Keratinocyte (primary cell): ENCODE data around the gene DDX21. TPM values are rescaled to one million over a fixed set of nuclear protein-coding genes. Genes with fewer than 3 reads are reported as not detected.
A peak's percentile ranks its signal among the peaks of the same experiment; 100 is the strongest.

Source experiments
- DNase-seq: peaks from one replicate; pipeline ENCODE4 v3.0.0-alpha.2; 2011; ENCODE audit warnings: low read depth, missing footprints, low spot score
- FAIRE-seq: peaks from 2 replicates; lab custom pipeline; 2011; peaks lifted over from hg19 to GRCh38; lab: Jason Lieb, UNC
- H2AFZ ChIP-seq: 2 replicates; pipeline ENCODE4 v1.6.0; 2012; ENCODE audit warnings: low read length, control low read depth, inconsistent platforms; ENCODE audit not compliant: control insufficient read depth
- H3K27ac ChIP-seq: 2 replicates; pipeline ENCODE4 v1.5.1; 2011; ENCODE audit warnings: low read length; ENCODE audit not compliant: control insufficient read depth, insufficient read depth
- H3K27me3 ChIP-seq: 3 replicates; pipeline ENCODE4 v1.6.0; 2011; ENCODE audit warnings: low read length; ENCODE audit not compliant: control insufficient read depth, insufficient read depth; ENCODE audit errors: extremely low read depth
- H3K36me3 ChIP-seq, 2 experiments: 2 replicates in 1 of 2; 3 replicates in 1 of 2; pipeline ENCODE4 v1.5.1; 2011; ENCODE audit warnings: low read length in 2 of 2, mild to moderate bottlenecking in 1 of 2; ENCODE audit not compliant: control insufficient read depth in 2 of 2, insufficient read depth in 2 of 2; ENCODE audit errors: extremely low read depth in 1 of 2
- H3K4me1 ChIP-seq: 3 replicates; pipeline ENCODE4 v1.5.1; 2011; ENCODE audit warnings: low read length; ENCODE audit not compliant: control insufficient read depth, insufficient read depth; ENCODE audit errors: extremely low read depth
- H3K4me2 ChIP-seq: 3 replicates; pipeline ENCODE4 v1.6.0; 2011; ENCODE audit warnings: low read depth, low read length; ENCODE audit not compliant: control insufficient read depth, insufficient read depth; ENCODE audit errors: extremely low read depth
- H3K4me3 ChIP-seq, 3 experiments: fragments of 200-600 bp in 1 of 3; sonication (generic) in 1 of 3; 2 replicates in 2 of 3; 3 replicates in 1 of 3; pipeline ENCODE4 v1.5.1; 2011 to 2016; ENCODE audit warnings: low read length in 3 of 3, mild to moderate bottlenecking in 3 of 3, control low read depth in 2 of 3, inconsistent platforms in 1 of 3, low read depth in 1 of 3, mixed read lengths in 1 of 3, mixed run types in 1 of 3, moderate library complexity in 1 of 3; ENCODE audit not compliant: control insufficient read depth in 2 of 3, insufficient read depth in 2 of 3; ENCODE audit errors: extremely low read depth in 1 of 3
- H3K79me2 ChIP-seq: 2 replicates; pipeline ENCODE4 v1.6.0; 2012; ENCODE audit warnings: low read length; ENCODE audit not compliant: control insufficient read depth, insufficient read depth
- H3K9ac ChIP-seq: 3 replicates; pipeline ENCODE4 v1.6.0; 2011; ENCODE audit warnings: low read length; ENCODE audit not compliant: control insufficient read depth, insufficient read depth; ENCODE audit errors: extremely low read depth
- H3K9me1 ChIP-seq: 3 replicates; pipeline ENCODE4 v1.6.0; 2011; ENCODE audit warnings: low read length; ENCODE audit not compliant: control insufficient read depth, insufficient read depth; ENCODE audit errors: extremely low read depth
- H3K9me3 ChIP-seq: 2 replicates; pipeline ENCODE4 v1.5.1; 2012; ENCODE audit warnings: low read depth, low read length; ENCODE audit not compliant: control insufficient read depth
- H4K20me1 ChIP-seq: 3 replicates; pipeline ENCODE4 v1.6.0; 2011; ENCODE audit warnings: low read length; ENCODE audit not compliant: control insufficient read depth, insufficient read depth; ENCODE audit errors: extremely low read depth
- EZH2 ChIP-seq: IDR thresholded peaks from one replicate; pipeline ENCODE4 v1.6.1; 2012; ENCODE audit warnings: inconsistent platforms, mild to moderate bottlenecking, low read length, moderate library complexity
- dilution Hi-C: fragments of 300-500 bp; cut with MboI; formaldehyde crosslinking; loops from one replicate; pipeline ENCODE4 v1.7.0; 2020; ENCODE audit warnings: low sequenced_read_pairs; ENCODE audit not compliant: extremely low pct_ligation_motif_present
- polyA plus RNA-seq, 5 experiments: library from polyadenylated mRNA; depleted of rRNA in 3 of 5; stranded (reverse) in 3 of 5; stranded (forward) in 1 of 5; unstranded in 1 of 5; fragments of >200 nt; gene quantifications; 1 replicate in 1 of 5; 2 replicates in 3 of 5; 3 replicates in 1 of 5; pipeline versions ENCODE4 v1.2.1 to v1.2.3, GENCODE V29; 2011 to 2012; ENCODE audit warnings: missing spikeins in 2 of 5, low read depth in 1 of 5, low replicate concordance in 1 of 5
- TF ChIP-seq, protein P1 (sequence below), 3 experiments: IDR thresholded peaks in 1 of 3; conservative IDR thresholded peaks in 1 of 3; optimal IDR thresholded peaks in 1 of 3; 2 replicates in 2 of 3; 3 replicates in 1 of 3; pipeline versions ENCODE3 to v1.5.1; 2011; ENCODE audit warnings: low read length in 3 of 3, mild to moderate bottlenecking in 3 of 3, moderate library complexity in 2 of 3, control low read depth in 1 of 3, inconsistent platforms in 1 of 3; ENCODE audit not compliant: insufficient read depth in 2 of 3; ENCODE audit errors: extremely low read depth in 1 of 3

The DDX21 gene
- polyA plus RNA-seq, 1 donor (not counting 4 experiments of a cell fraction or from before 2014, with no cell fraction given) = 157 TPM

DNA sequence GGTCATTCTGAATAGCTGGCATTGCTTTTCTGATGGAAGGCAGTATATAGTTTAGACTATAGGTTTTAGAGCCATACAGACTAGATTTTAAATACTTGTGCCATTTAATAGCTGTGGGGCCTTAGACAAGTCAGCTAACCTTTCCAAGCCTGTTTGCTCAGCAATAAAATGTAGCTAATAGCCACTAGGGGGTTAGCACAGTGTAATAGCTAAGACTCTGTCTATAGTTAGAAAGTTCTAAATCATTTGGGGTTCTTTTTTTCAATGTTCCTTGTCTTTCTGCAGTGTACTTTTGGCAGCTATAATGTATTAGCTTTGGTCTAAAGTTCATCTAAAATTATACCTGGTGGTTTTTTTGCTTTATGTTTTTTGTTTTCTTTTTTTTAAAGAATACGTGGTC lies 25.1 kb downstream of the DDX21 start:
- FAIRE-seq = no peak

DNA sequence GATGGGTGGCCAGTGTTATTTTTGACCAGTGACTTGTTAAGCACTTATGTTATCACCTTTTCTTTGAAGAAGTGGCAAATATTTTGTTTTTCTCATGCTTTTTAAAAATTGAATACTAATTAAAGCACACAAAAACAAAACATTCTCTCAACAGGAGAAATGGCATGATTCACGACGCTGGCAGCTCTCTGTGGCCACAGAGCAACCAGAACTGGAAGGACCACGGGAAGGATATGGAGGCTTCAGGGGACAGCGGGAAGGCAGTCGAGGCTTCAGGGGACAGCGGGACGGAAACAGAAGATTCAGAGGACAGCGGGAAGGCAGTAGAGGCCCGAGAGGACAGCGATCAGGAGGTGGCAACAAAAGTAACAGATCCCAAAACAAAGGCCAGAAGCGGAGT lies 26.4 kb downstream of the DDX21 start:
- Histone ChIP-seq H3K9me1 (no peaks in the 10 kb centered on the region), H3K27me3 (no peaks in the 10 kb centered on the region), H3K9ac (no peak overlapping the region), H3K79me2 (peaks cover 15% of the 10 kb centered on the region), H3K36me3 (peaks cover 26 to 43% of the 10 kb centered on the region in 2 experiments), H3K4me3 (no peak overlapping the region), H3K9me3 (no peaks in the 10 kb centered on the region), H3K27ac (no peak overlapping the region), H3K4me1 (no peaks in the 10 kb centered on the region), H3K4me2 (no peak overlapping the region), H2AFZ (no peak overlapping the region), H4K20me1 (no peaks in the 10 kb centered on the region)
- dilution Hi-C loops = no loop called here
- DNase-seq (no peak), FAIRE-seq (no peak)
- TF ChIP-seq, protein P1, sequence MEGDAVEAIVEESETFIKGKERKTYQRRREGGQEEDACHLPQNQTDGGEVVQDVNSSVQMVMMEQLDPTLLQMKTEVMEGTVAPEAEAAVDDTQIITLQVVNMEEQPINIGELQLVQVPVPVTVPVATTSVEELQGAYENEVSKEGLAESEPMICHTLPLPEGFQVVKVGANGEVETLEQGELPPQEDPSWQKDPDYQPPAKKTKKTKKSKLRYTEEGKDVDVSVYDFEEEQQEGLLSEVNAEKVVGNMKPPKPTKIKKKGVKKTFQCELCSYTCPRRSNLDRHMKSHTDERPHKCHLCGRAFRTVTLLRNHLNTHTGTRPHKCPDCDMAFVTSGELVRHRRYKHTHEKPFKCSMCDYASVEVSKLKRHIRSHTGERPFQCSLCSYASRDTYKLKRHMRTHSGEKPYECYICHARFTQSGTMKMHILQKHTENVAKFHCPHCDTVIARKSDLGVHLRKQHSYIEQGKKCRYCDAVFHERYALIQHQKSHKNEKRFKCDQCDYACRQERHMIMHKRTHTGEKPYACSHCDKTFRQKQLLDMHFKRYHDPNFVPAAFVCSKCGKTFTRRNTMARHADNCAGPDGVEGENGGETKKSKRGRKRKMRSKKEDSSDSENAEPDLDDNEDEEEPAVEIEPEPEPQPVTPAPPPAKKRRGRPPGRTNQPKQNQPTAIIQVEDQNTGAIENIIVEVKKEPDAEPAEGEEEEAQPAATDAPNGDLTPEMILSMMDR (optimal IDR thresholded peaks at IDR 0.05 in 1 of 3, IDR thresholded peaks at IDR 0.05 in 1 of 3, conservative IDR thresholded peaks at IDR 0.05 in 1 of 3; ENCODE audit: extremely low read depth in 1 of 3, insufficient read depth in 2 of 3, low read length in 3 of 3) = no peak
- TF ChIP-seq EZH2 = no peak

More for the DNA sequence above, 25.1 kb downstream of the DDX21 start:
- Histone ChIP-seq H3K4me2 (no peak overlapping the region), H3K36me3 (peaks cover 28 to 48% of the 10 kb centered on the region in 2 experiments), H3K4me3 (no peak overlapping the region), H3K79me2 (peaks cover 18% of the 10 kb centered on the region), H3K4me1 (no peaks in the 10 kb centered on the region), H2AFZ (no peak overlapping the region), H3K9me1 (no peaks in the 10 kb centered on the region), H3K9me3 (no peaks in the 10 kb centered on the region), H3K9ac (no peak overlapping the region), H3K27ac (no peak overlapping the region), H3K27me3 (no peaks in the 10 kb centered on the region), H4K20me1 (peaks cover 2% of the 10 kb centered on the region)
- DNase-seq = no peak
- dilution Hi-C loops = no loop called here
- TF ChIP-seq, protein P1 (optimal IDR thresholded peaks at IDR 0.05 in 1 of 3, IDR thresholded peaks at IDR 0.05 in 1 of 3, conservative IDR thresholded peaks at IDR 0.05 in 1 of 3; ENCODE audit: extremely low read depth in 1 of 3, insufficient read depth in 2 of 3, low read length in 3 of 3) = peak in 1 of 3 experiments; percentile 35
- no peak for TF ChIP-seq EZH2
